ENCODE data around the gene NHS. TPM values are rescaled to one million over a fixed set of nuclear protein-coding genes. Genes with fewer than 3 reads are reported as not detected.

Gene NHS
- total and polyA plus RNA-seq, 2 of the 13 experiments (the other 11 are each of a cell fraction or from before 2014, with no cell fraction given): 0.02 TPM; not detected in 1

DNA sequence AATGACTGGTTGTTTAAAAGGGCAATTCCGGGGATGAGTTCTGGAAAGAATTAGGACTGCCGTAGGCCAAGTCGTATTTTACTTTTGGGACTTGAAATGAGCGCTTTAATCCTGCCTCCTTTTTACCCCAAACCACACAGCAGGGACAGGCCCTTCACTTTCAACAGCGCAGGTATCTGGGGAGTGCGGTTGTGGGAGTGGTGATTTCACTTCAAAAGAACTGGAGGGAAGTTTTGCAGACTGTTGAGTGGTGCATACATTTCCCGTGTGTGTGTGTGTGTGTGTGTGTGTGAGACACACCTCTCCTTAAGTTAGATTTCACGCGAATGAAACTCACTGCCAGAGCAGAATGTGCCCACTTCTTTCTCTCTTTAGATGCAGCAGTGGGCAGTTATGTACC lies 2.8 kb downstream of the NHS start:
- BruUV-seq (replicated peaks): no TSS peak
- H3K36me3 ChIP-seq (replicated peaks in 1 of 2; ENCODE audit: control insufficient read depth in 1 of 2, insufficient read depth in 2 of 2, low read length in 2 of 2): no peaks in the 10 kb centered on the region
- H2AFZ ChIP-seq (ENCODE audit: low read length): no peak overlapping the region
- in situ Hi-C loops (cut with HindIII; ENCODE audit: extremely low pct_ligation_motif_present, low pct_unique_long_range_greater_than_20kb) (no loop called here), intact Hi-C loops (cut with micrococcal nuclease; ENCODE audit: unreplicated experiment) (no loop called here)
- no peaks in the 10 kb centered on the region for H4K20me1 ChIP-seq (ENCODE audit: insufficient read depth, low read length)
- TF ChIP-seq, protein P1, sequence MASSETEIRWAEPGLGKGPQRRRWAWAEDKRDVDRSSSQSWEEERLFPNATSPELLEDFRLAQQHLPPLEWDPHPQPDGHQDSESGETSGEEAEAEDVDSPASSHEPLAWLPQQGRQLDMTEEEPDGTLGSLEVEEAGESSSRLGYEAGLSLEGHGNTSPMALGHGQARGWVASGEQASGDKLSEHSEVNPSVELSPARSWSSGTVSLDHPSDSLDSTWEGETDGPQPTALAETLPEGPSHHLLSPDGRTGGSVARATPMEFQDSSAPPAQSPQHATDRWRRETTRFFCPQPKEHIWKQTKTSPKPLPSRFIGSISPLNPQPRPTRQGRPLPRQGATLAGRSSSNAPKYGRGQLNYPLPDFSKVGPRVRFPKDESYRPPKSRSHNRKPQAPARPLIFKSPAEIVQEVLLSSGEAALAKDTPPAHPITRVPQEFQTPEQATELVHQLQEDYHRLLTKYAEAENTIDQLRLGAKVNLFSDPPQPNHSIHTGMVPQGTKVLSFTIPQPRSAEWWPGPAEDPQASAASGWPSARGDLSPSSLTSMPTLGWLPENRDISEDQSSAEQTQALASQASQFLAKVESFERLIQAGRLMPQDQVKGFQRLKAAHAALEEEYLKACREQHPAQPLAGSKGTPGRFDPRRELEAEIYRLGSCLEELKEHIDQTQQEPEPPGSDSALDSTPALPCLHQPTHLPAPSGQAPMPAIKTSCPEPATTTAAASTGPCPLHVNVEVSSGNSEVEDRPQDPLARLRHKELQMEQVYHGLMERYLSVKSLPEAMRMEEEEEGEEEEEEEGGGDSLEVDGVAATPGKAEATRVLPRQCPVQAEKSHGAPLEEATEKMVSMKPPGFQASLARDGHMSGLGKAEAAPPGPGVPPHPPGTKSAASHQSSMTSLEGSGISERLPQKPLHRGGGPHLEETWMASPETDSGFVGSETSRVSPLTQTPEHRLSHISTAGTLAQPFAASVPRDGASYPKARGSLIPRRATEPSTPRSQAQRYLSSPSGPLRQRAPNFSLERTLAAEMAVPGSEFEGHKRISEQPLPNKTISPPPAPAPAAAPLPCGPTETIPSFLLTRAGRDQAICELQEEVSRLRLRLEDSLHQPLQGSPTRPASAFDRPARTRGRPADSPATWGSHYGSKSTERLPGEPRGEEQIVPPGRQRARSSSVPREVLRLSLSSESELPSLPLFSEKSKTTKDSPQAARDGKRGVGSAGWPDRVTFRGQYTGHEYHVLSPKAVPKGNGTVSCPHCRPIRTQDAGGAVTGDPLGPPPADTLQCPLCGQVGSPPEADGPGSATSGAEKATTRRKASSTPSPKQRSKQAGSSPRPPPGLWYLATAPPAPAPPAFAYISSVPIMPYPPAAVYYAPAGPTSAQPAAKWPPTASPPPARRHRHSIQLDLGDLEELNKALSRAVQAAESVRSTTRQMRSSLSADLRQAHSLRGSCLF (CRISPR knock-in tag; IDR thresholded peaks at IDR 0.05; ENCODE audit: borderline replicate concordance): no peak
- TF ChIP-seq NPAS2 (CRISPR knock-in tag; IDR thresholded peaks at IDR 0.05; ENCODE audit: borderline replicate concordance): no peak
- TF ChIP-seq, protein P2, sequence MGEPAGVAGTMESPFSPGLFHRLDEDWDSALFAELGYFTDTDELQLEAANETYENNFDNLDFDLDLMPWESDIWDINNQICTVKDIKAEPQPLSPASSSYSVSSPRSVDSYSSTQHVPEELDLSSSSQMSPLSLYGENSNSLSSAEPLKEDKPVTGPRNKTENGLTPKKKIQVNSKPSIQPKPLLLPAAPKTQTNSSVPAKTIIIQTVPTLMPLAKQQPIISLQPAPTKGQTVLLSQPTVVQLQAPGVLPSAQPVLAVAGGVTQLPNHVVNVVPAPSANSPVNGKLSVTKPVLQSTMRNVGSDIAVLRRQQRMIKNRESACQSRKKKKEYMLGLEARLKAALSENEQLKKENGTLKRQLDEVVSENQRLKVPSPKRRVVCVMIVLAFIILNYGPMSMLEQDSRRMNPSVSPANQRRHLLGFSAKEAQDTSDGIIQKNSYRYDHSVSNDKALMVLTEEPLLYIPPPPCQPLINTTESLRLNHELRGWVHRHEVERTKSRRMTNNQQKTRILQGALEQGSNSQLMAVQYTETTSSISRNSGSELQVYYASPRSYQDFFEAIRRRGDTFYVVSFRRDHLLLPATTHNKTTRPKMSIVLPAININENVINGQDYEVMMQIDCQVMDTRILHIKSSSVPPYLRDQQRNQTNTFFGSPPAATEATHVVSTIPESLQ (CRISPR knock-in tag; conservative IDR thresholded peaks at IDR 0.05): no peak
- no peak for TF ChIP-seq SRSF1 (optimal IDR thresholded peaks at IDR 0.05; ENCODE audit: low read depth, low read length)
- TF ChIP-seq GTF2F1 (IDR thresholded peaks at IDR 0.05; ENCODE audit: low read length): no peak
- no peak for TF ChIP-seq E2F1 (CRISPR knock-in tag; IDR thresholded peaks at IDR 0.05)
- no peak for TF ChIP-seq HMG20A (CRISPR knock-in tag; IDR thresholded peaks at IDR 0.05; ENCODE audit: borderline replicate concordance)
- TF ChIP-seq NR2C2 (CRISPR knock-in tag; IDR thresholded peaks at IDR 0.05; ENCODE audit: borderline replicate concordance): no peak
- TF ChIP-seq ZNF564 (CRISPR knock-in tag; IDR thresholded peaks at IDR 0.05): no peak
- TF ChIP-seq KLF12 (CRISPR knock-in tag; IDR thresholded peaks at IDR 0.05; ENCODE audit: borderline replicate concordance): no peak
- no peak for TF ChIP-seq HHEX (CRISPR knock-in tag; IDR thresholded peaks at IDR 0.05)
- TF ChIP-seq TERF1 (CRISPR knock-in tag; IDR thresholded peaks at IDR 0.05): no peak
- H3K9ac ChIP-seq (ENCODE audit: insufficient read depth, low read depth, low read length): no peak overlapping the region
- H3K4me3 ChIP-seq (replicated peaks in 1 of 3; ENCODE audit: insufficient read depth in 1 of 3, low read depth in 2 of 3, low read length in 3 of 3): no peak overlapping the region
- no peaks in the 10 kb centered on the region for H3K9me3 ChIP-seq (ENCODE audit: low read length)
- no peaks in the 10 kb centered on the region for H3K79me2 ChIP-seq (ENCODE audit: insufficient read depth, low read length)
- no peak overlapping the region for H3K27ac ChIP-seq (ENCODE audit: extremely low read length, insufficient read depth, low read length)
- ATAC-seq (no peak), FAIRE-seq (no peak), DNase-seq (ENCODE audit: low spot score) (no peak)
- ChIA-PET POLR2A (no interaction called here), CTCF (ENCODE audit: low intra/inter-chr PET ratio, low total read pairs) (no interaction called here)
- H3K4me2 ChIP-seq (ENCODE audit: low read depth, low read length): no peak overlapping the region
- 0% methylated on average over 2 of the region's 9 CpGs for WGBS (ENCODE audit: low lambda C conversion rate)
- H3K27me3 ChIP-seq (ENCODE audit: control insufficient read depth in 1 of 2, insufficient read depth in 2 of 2, low read length in 2 of 2): peaks cover 1 to 21% of the 10 kb centered on the region in 2 experiments; a peak in 3 of 5 replicates
- H3K4me1 ChIP-seq (ENCODE audit: insufficient read depth, low read length): no peaks in the 10 kb centered on the region
